Embryonic facial prominence (tissue), 1 donor: ENCODE results near the gene ZBTB7C.

Experiments
- DNase-seq: peaks from one replicate; pipeline ENCODE4 v3.0.0-alpha.2; 2016; ENCODE audit errors: extremely low spot score

The ZBTB7C gene

DNA sequence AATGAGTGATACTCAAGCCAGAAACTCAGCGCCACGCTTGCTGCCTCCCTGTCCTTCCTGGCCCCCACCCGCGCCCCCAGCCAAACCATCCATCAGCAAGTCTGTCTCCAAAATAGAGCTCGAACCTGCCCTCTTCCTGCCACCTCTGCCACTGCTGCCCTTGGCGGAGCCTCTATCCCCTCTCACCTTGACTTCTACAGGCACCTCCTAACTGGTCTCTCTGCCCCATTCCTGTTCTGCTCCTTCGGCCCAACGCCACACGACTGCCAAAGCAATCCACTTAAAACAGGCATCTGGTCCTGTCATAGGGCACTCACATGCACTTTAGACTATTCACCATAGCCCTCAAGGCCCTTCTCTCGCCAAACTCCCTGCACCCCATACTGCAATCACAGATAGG is 268.5 kb downstream of the ZBTB7C start:
- DNase-seq, result no peak

DNA sequence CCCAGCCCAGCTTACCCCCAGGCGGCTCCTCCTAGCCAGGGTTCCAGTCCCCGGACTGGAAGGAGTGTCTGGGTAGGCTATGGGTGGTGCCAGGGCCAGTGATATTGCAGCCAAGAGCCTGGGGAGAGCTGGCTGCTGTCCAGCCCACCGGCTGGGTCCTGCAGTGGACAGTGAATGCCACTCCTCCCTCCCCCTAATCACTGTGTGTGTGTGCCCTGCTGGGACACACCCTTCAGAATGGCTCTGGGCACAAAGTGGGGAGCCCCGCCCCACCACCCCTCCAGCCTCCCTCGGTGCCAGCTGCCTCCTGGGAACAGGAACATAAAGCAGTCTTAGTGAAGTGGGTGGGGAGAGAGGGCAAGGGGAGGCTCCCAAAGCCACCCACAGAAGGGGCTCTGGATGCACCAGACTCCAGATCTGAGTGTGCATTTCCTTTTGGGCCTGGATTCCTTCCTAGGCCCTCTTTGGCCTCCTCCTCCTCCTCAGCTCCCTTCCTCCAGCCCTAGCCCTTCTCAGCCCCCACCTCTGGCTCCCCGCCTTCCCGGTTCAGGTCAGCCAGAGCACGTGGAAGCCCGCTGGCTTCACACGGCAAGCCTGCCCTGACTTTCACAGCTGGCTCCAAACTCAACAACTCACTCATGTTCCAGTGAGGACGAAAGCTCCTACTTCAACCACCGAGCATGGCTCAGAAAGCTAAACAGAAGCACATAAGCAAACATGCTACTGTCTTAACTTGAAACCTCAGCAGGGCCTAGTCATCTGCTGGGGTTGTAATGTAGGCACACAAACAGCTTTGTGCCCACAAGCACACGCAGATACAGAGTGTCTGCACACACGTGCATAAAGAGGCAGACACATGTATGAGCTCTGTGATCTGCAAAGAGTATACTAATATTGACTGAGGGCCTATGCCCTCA is 269.5 kb downstream of the ZBTB7C start:
- no peak for DNase-seq

DNA sequence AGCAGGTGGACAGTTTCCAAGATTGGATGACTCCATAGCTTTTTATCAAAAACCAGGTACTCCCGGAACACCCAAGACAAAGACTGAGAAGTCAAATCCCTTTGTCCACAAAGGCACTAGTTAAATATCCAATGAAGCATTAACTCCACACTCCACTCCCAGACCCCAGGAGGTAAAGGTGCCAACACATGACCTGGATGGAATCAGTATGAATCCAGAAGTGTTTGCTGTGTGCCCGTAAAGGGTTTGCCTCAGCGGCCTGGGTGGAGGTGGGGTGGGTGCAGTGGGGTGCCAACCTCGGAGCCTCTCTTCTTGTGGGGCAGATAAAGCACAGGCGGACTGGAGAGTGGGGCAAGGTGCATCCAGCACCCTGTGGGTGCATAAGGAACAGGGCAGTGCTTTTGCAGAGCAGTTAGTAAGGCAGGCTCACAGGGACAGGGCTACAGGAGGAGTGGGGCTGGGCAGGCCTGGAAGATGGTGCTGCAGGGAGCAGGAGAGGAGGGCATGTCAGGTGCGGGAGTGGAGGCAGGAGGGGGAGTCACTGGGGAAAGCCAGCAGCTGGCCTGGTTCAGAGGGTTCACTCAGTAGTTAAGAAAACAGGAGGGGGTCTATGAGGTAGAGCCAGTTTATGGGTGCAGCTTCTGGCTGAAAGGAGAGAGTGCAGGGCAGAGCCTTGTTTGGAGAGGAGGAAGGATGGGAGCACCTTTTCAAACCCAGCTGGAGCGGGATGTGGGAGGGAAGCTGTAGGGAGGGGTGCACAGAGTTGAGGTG is 270.3 kb downstream of the ZBTB7C start:
- DNase-seq, result no peak

DNA sequence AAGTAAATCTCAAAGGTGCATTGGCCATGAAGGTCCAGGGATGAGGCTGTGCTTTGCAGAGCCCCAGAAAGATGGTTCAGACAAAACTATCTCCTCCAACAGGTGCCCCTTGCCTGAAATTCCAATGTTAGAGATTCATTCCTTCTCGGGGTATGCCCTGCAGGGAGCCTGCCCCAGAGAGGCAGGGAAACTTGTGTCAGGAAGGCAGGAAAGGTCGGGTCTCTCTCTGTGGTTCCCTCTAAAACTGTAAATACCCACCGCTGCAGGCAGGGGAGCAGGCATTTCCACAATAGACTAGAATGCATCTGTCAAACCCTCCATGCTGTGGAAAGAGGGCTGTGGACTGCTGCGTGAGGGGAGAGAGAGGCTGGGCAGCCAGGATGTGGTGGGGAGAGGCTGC is 271.0 kb downstream of the ZBTB7C start:
- DNase-seq, result no peak

DNA sequence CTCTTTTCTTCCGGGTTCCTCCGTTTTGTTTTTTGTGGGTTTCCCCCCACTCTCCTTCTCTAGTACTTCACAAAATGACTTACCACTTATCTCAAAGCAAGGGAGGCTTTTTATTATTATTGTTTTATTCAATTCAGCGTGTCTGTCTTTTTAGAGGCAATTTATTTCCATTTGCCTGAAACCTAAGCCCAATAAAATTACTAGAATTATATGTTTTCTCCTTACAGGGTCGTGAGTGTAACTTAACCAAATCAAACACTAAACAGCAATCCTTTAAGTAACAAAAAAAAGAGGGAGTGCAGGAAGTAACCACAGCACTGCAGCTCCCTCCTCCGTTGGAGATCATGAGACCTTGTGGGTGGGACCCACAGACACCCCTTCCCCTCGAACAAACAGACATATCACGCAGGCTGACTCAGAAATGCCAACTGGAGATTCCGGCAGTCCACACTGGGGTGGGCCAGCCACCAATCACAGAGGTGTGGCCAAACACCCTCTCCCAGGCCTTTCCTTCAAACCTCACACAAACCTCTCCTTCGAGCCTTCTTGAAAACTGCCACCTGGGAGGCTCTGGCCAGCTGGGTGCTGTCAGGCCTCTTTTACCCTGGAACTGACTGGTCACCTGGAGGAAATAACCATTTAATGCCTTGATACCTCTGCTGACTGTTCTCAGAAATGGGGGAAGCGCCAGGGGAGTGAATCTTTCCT is 271.7 kb downstream of the ZBTB7C start:
- no peak for DNase-seq

DNA sequence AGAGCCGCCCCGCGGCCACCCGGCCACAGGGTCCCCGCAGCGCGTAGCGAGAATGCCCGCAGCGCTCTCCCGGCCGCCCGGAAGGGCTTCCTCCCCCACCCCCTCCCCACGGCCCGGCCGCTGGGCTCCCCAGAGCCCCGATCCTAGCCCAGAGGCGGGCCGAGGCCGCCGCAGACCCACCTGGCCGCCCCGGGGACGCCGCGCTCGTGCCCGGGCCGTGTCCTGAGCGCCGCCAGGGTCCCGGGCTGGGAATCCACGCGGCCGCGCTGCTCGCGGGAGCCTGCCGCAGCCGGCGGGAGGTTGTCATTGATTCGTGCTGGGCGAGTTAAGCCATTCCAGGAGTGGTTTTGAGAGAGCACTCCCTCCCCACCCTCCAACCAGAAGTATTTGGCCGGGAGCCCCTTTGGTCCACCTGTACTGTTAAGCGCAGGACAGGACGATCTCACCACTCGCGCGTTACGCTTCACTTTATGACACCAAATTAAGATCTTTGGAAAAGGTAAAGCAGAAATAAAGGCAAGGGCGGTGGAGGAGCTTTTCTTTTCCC is 272.3 kb downstream of the ZBTB7C start:
- no peak for DNase-seq

DNA sequence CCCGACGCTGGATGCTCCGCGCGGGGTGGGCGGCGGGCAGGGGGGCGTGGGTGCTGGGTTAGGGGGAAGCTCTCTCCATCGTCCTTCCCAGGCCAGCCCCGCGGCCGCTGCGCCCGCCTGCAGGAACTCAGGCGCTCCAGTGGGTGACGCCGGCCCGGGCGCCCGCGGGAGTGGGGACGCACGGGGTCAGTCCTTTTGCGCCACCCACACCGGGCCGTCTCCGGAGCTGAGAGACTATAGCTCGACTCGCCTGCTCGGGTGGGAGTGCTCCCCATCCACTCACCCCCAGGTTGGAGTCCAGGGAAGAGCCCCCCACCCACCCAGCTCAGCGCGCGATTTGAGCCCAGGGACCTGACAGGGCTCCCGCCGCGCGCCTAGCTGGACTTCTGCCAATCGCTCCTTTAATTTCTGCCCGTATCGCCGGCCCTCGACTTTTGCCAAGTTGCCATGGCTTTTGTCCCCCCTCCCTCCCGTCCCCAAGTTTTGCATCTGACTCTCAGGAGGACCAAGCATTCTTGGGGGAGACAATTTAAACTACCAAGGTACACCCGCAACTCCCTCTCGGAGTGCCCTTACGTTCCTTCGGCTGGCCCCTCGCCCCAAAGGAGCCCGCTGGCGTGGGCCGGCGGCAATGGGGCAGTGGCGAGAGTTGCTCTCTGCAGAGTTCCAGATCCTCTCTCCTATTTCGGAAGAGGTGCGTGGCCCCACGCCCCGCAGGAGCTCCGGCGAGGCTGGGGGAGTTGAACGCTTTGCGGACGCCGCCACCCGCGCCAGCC is 272.9 kb downstream of the ZBTB7C start:
- no peak for DNase-seq

DNA sequence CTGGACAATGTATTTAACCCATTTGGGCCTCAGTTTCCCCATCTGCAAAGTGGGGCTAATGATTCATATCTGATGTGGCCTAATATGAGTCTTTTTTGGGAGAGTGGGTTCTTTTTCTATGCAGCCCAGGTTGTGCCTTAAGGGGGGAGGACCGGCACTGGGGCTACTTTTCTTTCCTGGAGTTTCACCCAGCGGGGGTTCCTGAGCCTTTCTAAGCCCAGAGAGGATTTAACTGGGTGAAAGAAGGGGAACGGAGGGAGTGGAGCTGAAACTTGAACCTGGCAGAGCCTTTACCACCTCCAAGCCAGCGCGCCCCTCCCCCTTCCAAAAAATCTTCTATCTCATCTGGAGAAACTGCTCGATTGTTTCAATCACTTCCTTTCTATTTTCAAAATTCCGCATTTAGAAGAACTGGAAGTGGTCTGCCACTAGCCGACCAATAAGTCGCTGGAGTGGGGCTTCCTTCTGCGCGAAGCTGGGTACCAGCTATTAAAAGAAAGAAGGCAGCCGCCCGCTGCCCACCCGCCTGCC is 273.7 kb downstream of the ZBTB7C start:
- DNase-seq, result no peak

DNA sequence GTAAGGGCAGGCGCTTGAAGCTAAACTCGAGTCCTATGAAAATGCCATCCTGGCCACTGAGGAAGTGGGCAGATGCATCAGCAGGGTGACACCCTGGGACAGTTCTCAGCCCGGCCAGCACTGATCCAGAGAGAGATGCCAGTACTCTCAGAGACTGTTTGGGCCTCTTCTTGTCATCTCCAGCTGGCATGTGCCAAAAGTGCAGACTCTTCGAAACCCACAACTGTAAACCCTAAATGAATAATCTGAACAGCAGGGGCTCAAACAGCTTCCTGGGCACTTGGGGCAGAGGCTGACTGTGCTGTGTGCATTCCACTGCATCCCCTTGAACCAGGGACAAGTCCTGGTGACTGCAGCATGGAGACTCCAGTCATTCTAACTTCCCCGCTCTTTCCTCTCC is 274.6 kb downstream of the ZBTB7C start:
- no peak for DNase-seq

DNA sequence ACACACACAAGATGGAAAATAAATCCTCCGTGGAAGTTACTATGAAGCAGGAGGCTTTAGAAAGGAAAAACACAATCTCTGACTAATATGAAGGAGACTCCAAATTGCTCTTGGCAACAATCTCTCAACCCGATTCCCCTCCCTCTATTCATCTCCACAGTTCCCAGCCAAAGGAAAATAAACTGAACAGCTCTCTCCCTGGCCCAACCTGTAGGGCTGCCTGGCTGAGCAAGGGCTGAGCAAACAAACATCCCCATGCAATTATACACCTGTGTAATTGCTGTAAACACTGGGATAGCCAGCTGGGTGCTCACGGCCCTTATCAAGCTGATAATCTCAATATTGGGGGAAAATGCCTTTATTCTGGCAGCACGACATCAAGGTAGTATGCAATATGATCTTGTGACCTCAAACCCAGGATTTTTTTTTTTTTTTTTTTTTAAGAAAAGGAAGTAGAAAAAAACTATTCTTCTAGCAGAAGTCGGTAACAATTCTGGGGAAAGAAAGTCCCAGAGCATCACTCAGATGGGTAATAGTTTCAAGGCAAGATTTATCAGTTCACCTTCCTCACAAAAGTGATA is 275.4 kb downstream of the ZBTB7C start:
- peak; percentile 34 for DNase-seq

DNA sequence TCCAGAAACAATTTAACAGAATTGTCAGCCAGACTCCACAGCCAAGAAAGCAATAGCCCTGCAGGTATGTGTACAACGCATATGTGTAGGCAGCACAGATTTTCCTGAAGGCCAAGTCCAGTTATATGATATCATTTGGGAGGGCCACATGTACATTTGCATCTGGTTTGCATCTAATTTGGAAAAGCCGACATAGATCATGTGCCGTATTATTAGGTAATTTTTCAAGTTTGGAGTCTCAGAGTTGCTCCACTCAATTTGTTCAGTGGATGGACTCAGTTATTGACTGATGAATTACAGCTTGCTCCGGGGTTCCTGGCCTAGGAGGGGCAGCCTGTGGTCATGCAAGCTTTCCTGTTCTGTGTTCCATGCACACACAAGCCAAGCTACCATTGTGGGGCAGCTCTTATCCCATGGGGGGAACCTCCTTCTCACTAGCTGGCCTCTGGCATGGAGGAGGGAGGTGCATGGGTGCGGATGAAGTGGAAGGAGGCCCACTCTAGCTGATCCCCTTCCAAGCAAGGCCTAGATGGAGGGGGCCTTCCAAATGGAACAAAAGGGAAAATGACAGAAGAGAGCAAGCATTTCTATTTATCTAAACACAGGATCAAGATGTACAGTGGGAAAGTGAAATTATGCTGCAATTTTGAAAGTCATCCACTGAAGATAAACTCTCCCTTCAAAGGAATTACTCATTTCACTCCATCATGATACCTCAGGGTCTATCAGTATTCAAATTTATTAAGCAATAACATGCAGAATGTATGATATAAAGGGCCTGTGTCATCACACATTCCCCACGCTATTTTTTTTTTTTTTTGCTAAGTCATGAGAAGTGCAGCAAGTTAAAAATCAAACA is 276.2 kb downstream of the ZBTB7C start:
- no peak for DNase-seq

DNA sequence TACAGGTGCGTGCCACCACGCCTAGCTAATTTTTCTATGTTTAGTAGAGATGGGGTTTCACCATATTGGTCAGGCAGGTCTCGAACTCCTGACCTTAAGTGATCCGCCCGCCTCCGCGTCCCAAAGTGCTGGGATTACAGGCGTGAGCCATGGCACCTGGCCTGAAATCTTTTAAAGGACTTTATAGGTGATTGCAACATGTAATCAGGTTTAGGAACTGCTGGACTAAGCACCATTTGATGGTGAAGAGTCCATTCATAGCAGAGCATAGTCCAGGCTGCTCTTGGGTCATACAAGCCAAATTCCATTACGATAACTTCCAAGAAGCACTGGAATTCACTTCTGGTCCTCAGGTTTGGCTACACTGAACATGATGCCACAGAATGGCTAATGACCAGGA is 278.1 kb downstream of the ZBTB7C start:
- no peak for DNase-seq

DNA sequence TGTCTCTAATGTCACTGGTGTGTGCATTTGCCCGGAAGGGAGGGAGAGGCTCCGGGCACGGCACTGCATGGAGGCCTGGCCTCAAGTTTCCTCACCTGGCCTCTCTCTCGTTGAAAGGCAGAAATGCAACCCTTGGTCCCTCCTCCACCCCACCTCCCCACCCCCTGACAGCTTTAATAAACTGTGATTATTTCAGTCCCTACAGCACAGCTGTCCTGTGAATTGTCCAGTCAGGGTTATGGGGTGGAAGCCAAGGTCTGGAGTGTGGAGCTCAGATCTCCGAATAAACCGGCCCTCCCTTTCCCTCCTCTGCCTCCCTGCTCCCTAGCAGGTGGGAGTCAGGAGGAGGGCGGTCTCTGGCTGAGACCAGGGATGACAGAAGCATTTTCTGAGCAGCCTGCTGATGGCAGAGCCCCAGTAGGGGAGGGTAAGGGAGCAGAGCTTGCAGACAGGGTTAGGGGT is 279.5 kb downstream of the ZBTB7C start:
- DNase-seq, result no peak

DNA sequence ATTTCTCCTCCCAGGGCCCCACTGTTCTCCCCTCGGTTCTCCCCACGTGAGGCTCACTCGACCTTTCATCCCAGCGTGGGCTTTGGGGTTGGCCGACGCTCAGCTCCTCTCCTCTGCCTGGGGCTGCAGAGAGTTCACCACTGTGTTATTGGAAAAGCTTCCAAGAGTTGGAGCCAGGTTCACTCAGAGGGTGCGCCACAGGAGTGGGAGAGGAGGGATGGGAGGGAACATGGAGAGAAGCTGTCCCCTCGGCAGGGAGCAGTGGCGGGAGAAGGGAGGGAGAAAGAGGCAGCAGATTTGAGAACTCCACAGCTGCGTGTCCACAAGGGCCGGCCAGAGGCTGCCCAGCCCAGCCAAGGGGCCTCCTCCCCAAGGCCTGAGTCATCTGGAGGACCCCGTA is 281.6 kb downstream of the ZBTB7C start:
- no peak for DNase-seq

DNA sequence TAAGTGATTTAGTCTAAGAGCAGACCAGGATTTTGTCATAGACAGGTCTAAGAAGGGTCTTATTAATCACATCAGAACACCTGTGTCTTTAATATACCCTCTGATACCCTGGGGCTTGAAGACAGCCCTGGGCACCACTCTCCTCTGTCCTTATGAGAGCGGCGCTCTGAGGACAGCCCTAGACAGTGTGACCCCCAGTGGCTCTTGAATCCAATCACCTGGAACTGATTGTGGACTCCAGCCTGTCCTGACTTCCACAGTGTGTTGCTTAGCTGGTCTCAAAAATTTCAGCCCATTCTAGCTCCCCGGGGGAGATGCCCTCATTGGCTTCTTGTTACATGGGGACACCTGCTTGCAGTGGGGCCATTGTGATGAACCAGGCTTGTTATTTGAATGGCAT is 282.9 kb downstream of the ZBTB7C start:
- no peak for DNase-seq

DNA sequence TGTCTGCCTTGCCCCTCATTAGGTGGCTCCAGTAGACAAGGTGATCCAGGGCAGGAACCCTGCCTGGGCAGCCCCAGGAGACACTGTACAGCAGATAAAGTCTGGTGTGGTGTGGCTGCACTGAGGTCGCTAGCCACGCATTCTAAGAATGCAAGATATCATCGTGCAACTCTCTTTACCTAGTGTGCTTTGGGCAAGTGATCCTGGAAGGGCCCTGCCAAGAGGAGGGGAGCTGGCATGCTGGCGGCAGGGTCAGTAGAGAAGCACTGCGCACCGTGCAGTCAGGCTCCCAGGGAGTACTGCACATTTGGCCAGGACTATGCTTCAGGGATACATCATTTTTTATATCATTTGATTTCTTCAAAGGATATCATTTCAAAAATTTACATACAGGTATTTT is 283.5 kb downstream of the ZBTB7C start:
- no peak for DNase-seq

DNA sequence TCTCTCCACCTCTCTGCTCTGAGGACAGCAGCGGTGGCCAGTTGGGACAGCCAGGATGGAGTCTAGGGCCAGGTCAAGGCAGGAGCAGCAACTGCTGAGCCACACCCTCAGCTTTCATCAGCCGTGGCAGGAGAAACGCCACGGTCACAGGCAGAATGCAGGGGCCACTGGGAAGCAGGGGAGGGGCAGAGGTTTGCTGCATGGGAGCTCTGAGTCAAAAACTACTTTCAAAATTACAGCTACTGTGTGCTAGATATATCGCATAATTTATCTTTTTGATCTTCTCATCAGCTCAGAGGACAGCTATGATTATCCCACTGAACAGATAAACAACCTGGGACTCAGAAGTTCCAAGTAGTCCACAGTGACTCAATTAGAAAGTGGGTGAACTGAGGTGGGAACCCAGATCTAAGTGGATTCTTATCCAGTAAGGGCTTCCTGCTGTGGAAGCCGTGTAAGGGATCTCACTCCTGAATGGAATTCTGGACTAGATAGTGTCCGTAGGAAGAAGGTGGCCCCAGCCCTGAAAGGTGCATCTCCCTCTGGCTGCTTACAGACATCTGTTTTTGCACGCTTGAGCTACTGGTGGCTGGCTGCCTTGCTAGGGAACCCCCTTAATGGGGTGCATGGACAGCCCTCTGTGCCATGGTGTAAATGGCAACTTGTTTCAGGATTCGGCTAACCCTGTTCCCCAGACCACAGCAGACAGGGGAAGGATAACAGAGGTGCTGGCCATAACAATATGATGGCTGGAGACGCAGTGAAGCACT is 284.1 kb downstream of the ZBTB7C start:
- DNase-seq, result no peak

DNA sequence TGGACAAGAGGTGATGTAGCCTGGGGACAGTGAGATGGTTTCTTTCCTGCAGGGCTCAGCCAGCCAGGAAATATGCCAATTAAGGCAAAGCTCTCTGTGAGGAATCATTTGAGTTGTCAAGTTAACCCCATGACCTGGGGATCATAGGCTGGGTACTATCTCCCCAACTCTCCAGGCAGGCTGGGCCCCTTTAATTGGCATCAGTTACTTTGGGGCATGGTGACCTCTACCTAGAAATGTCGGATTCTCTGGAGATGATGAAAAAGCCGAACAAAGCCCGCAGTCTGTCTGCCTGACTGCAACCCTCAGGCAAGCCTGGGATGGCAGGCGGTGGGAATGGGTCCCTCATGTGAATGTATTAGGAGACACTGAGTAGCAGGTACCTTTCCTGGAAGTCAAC is 285.2 kb downstream of the ZBTB7C start:
- DNase-seq, result no peak

DNA sequence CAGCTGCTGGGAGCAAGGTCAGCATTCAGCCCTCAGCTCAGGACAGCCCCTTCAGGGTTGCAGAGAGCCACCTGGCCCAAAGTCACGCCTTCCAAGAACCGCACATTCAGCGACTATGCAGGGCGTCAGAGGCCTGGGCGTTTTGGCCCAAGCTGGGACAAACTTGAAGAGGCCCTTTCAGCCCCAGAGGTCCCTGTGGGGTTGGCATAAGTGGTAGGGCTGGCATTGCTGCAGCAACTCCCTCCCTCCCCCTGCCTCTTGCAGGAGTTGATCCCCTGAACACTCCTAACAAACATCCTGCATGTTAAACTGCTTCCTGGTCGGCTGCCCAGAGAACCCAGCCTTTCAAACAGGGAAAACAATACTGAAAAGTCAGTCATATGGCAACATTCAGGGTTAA is 285.9 kb downstream of the ZBTB7C start:
- DNase-seq, result no peak
